ENCODE results near the gene MFN1.

DNA sequence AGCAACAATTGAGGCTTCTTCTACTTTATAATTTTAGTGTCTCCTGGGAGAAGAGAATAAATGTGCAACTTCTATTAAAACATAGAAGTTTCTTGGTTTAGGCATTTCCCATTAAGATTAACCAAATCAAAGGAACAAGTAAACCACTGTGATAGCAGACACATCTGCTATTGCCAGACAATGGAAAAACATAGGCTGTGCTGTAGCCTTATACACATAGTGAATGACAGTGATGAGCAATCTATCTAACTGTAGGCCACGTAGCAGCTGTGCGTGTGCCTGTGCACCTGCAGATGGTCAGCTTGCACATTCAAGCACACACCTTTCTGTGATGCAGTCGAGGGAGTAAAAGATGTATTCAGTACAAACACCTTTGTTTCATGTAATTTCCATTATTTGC, 71.1 kb downstream of the MFN1 start:
- TF ChIP-seq, protein P1, sequence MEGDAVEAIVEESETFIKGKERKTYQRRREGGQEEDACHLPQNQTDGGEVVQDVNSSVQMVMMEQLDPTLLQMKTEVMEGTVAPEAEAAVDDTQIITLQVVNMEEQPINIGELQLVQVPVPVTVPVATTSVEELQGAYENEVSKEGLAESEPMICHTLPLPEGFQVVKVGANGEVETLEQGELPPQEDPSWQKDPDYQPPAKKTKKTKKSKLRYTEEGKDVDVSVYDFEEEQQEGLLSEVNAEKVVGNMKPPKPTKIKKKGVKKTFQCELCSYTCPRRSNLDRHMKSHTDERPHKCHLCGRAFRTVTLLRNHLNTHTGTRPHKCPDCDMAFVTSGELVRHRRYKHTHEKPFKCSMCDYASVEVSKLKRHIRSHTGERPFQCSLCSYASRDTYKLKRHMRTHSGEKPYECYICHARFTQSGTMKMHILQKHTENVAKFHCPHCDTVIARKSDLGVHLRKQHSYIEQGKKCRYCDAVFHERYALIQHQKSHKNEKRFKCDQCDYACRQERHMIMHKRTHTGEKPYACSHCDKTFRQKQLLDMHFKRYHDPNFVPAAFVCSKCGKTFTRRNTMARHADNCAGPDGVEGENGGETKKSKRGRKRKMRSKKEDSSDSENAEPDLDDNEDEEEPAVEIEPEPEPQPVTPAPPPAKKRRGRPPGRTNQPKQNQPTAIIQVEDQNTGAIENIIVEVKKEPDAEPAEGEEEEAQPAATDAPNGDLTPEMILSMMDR (IDR thresholded peaks at IDR 0.05), result no peak
- TF ChIP-seq POLR2A (IDR thresholded peaks at IDR 0.05), result no peak

Data from right lobe of liver (tissue), 4 donors.